Right lobe of liver (tissue), 6 donors: ENCODE data around the gene ANXA4. TPM values are rescaled to one million over a fixed set of nuclear protein-coding genes. Genes with fewer than 3 reads are reported as not detected.

Experiments used
- ATAC-seq, 4 donors: fragments of 200-7000 bp; cut with Tn5 transposase; one replicate each; pipeline ENCODE4 v1.9.1; 2020; ENCODE audit warnings: mild to moderate bottlenecking in 4 of 4, moderate library complexity in 4 of 4
- DNase-seq, 3 donors: peaks; one replicate each; pipeline ENCODE4 v3.0.0-alpha.2; 2020
- H3K27ac ChIP-seq, 3 donors: fragments of 200-600 bp; one replicate each; pipeline ENCODE4 v1.8.0; 2022
- H3K27me3 ChIP-seq, 2 donors: fragments of 200-600 bp; one replicate each; pipeline ENCODE4 v1.8.0; 2022
- H3K36me3 ChIP-seq, 4 donors: fragments of 200-600 bp; sonication (generic) in 1 of 4; one replicate each; pipeline versions ENCODE4 v1.5.1 to v1.8.0; 2017 to 2022; ENCODE audit warnings: control low read depth in 1 of 4
- H3K4me1 ChIP-seq, 4 donors: fragments of 200-600 bp; sonication (generic) in 1 of 4; one replicate each; pipeline versions ENCODE4 v1.5.1 to v1.8.0; 2017 to 2022; ENCODE audit warnings: control low read depth in 1 of 4
- H3K4me3 ChIP-seq, 3 donors: fragments of 200-600 bp; one replicate each; pipeline ENCODE4 v1.8.0; 2022
- H3K9me3 ChIP-seq, 4 donors: fragments of 200-600 bp; sonication (generic) in 1 of 4; one replicate each; pipeline versions ENCODE4 v1.5.1 to v1.8.0; 2017 to 2022; ENCODE audit warnings: control low read depth in 1 of 4
- CTCF ChIP-seq, 4 donors: fragments of 200-600 bp in 3 of 4; fragments of 450-650 bp in 1 of 4; IDR thresholded peaks; one replicate each; pipeline versions ENCODE4 v1.5.1 to v1.8.0; 2016 to 2022; ENCODE audit warnings: antibody characterized with exemption in 4 of 4, mild to moderate bottlenecking in 2 of 4
- POLR2A ChIP-seq: fragments of 450-650 bp; IDR thresholded peaks from one replicate; pipeline ENCODE4 v1.6.1; 2017; ENCODE audit warnings: antibody characterized with exemption, mild to moderate bottlenecking
- WGBS: methylation state at CpG from one replicate; pipeline ENCODE4 v1.1.6; 2018; ENCODE audit warnings: low coverage, low lambda C conversion rate; ENCODE audit not compliant: insufficient coverage; ENCODE audit errors: missing lambda C conversion rate; 5-methylcytosine and 5-hydroxymethylcytosine counted together
- intact Hi-C, 2 donors: fragments of 100-400 bp; cut with DNase I; formaldehyde crosslinking; loops; one replicate each; pipeline versions ENCODE4 v1.11.2 to v1.14.1; 2022
- total RNA-seq, 6 experiments: library from RNA; depleted of rRNA in 2 of 6; stranded (reverse); fragments of >200 nt in 2 of 6; fragmentation: NEBNext Ultra II Directional in 3 of 6; extraction: Animal tissue kit (Norgen Biotek cat#: 25700) in 3 of 6; gene quantifications; one replicate each; pipeline versions ENCODE4 v1.1.0 to v1.2.4, GENCODE V29; 2016 to 2023
- donor health status: DM: no; HTN: yes; CAD: no.
- donor health status: DM: no; HTN: no; CAD: no.
- donor health status: DM: no; HTN: no; CAD: no.
- donor health status: DM: no; HTN: yes; CAD: no.
- donor health status: DM: no; HTN: yes; CAD: no.

The ANXA4 gene
- total RNA-seq, 6 experiments from 2014 or later, result 53.5 to 173 (median 92.1) TPM

- ATAC-seq, result no peak
- intact Hi-C loops, result no loop called here
- no peak for DNase-seq
- H3K27ac ChIP-seq, result no peak overlapping the region
- 97% methylated on average over 4 of the region's 4 CpGs for WGBS
- H3K9me3 ChIP-seq, result no peaks in the 10 kb centered on the region
- H3K4me1 ChIP-seq, result peaks cover 0 to 71% (median 25%) of the 10 kb centered on the region in 4 donors
- H3K4me3 ChIP-seq, result no peak overlapping the region
- no peaks in the 10 kb centered on the region for H3K27me3 ChIP-seq
- peaks cover 0 to 6% (median 0%) of the 10 kb centered on the region in 4 donors for H3K36me3 ChIP-seq
- TF ChIP-seq POLR2A (no peak), CTCF (IDR thresholded peaks at IDR 0.05) (no peak)
Observed at GRCh38 chr2:69786052-69786560, 44.2 kb downstream of the ANXA4 start.

GRCh38 chr2:69789175-69789721 is 47.3 kb downstream of the ANXA4 start:
- no peak for TF ChIP-seq CTCF (IDR thresholded peaks at IDR 0.05)
- no peak for TF ChIP-seq POLR2A
- WGBS, result 69% methylated on average over 4 of the region's 7 CpGs
- peak in 1 of 3 donors; percentile 40 for DNase-seq
- peak overlapping the region in 1 of 3 donors; percentile 42 for H3K27ac ChIP-seq
- no peaks in the 10 kb centered on the region for H3K27me3 ChIP-seq
- H3K4me3 ChIP-seq, result no peak overlapping the region
- no peaks in the 10 kb centered on the region for H3K9me3 ChIP-seq
- peaks cover 0 to 6% (median 0%) of the 10 kb centered on the region in 4 donors for H3K36me3 ChIP-seq
- ATAC-seq, result peak; percentile 19 to 50 (median 42)
- intact Hi-C loops, result no loop called here
- H3K4me1 ChIP-seq, result peaks cover 0 to 41% (median 11%) of the 10 kb centered on the region in 4 donors

- Histone ChIP-seq H3K4me3 (no peak overlapping the region), H3K9me3 (no peaks in the 10 kb centered on the region), H3K27me3 (no peaks in the 10 kb centered on the region), H3K36me3 (peaks cover 0 to 6% (median 0%) of the 10 kb centered on the region in 4 donors), H3K4me1 (peaks cover 0 to 33% (median 7%) of the 10 kb centered on the region in 4 donors), H3K27ac (peak overlapping the region; percentile 0 to 42 (median 42))
- TF ChIP-seq POLR2A (no peak), CTCF (IDR thresholded peaks at IDR 0.05) (no peak)
- WGBS, result 54% methylated on average over 7 of the region's 7 CpGs
- DNase-seq (peak in 1 of 3 donors; percentile 10), ATAC-seq (peak in 2 of 4 donors; percentile 17 to 36)
- intact Hi-C loops, result no loop called here
Observed at GRCh38 chr2:69789772-69790600, 48.1 kb downstream of the ANXA4 start.

GRCh38 chr2:69790601-69790959 is 48.6 kb downstream of the ANXA4 start:
- peaks cover 0 to 27% (median 5%) of the 10 kb centered on the region in 4 donors for H3K4me1 ChIP-seq
- no peaks in the 10 kb centered on the region for H3K27me3 ChIP-seq
- DNase-seq (peak in 1 of 3 donors; percentile 1), ATAC-seq (peak in 1 of 4 donors; percentile 64)
- H3K27ac ChIP-seq, result peak overlapping the region in 2 of 3 donors; percentile 42
- intact Hi-C loops, result no loop called here
- TF ChIP-seq POLR2A, result no peak
- no peaks in the 10 kb centered on the region for H3K9me3 ChIP-seq
- WGBS, result 18% methylated on average over 1 of the region's 1 CpG
- H3K4me3 ChIP-seq, result no peak overlapping the region
- peaks cover 0 to 6% (median 0%) of the 10 kb centered on the region in 4 donors for H3K36me3 ChIP-seq

- TF ChIP-seq CTCF (IDR thresholded peaks at IDR 0.05) (no peak), POLR2A (no peak)
- Histone ChIP-seq H3K27ac (no peak overlapping the region), H3K36me3 (peaks cover 0 to 6% (median 0%) of the 10 kb centered on the region in 4 donors)
Observed at GRCh38 chr2:69791045-69791444, 49.1 kb downstream of the ANXA4 start.

More at GRCh38 chr2:69791045-69791444, 49.1 kb downstream of the ANXA4 start:
- Histone ChIP-seq H3K27me3 (no peaks in the 10 kb centered on the region), H3K9me3 (no peaks in the 10 kb centered on the region), H3K4me1 (peaks cover 0 to 23% (median 2%) of the 10 kb centered on the region in 4 donors), H3K4me3 (no peak overlapping the region)
- DNase-seq, result peak in 1 of 3 donors; percentile 3
- ATAC-seq, result no peak
- intact Hi-C loops, result no loop called here
